ENCODE data around the gene TMEM271. TPM values are rescaled to one million over a fixed set of nuclear protein-coding genes. Genes with fewer than 3 reads are reported as not detected.
"Not testable (repeated sequence)": the region's sequence is repeated elsewhere in the genome, so short reads cannot be mapped to it uniquely, and the experiment has no call there.

TMEM271 gene
- total RNA-seq, 1 donor from 2014 or later: not detected

DNA sequence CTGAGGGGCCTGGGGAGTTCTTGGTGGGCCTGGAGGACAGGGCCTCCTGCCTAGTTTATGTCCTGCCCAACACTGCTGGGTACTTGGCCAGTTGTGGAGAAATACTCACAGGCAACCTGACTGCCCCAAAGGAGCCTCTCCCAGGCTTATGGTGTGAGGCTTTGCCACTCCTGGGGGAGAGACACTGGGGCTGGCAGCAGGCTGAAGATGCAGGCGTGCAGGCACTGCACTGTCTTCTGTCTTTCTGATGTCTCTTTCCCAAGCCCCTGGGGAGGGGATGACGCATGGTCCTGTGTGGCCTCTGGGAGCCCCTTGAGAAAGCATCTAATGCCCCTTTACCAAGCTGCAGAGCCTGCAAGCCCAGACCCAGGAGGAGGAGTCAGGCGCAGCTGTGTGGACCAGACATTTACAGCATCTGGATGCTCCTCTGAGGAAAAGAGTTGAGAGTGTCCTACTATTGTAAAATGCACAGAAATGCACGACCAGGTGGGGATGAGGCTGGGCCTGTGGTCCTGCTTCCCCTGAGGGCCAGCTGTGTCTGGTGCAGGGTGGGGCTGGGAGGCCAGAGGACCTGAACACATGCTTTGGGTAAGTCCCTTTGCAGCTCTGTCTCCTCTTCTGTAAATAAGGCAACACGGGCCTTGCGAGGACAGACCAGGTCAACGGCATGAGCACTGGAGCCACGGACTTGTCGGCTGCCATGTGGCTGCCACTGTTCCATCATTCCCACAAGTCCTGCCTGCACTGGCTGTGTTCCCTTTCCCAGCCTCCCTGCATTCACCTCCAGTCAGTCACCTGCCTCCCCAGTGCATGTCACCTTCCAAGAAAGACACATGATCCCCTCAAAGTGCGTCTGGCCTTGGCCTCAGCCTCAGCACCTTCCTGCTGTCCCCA lies 8.4 kb downstream of the TMEM271 start:
- Histone ChIP-seq H3K27me3 (ENCODE audit: low read depth) (peaks cover 56% of the 10 kb centered on the region), H3K9me3 (replicated peaks) (no peaks in the 10 kb centered on the region), H3K27ac (replicated peaks) (no peak overlapping the region), H3K4me3 (no peak overlapping the region), H3K4me1 (no peaks in the 10 kb centered on the region), H3K36me3 (no peaks in the 10 kb centered on the region)
- no peak for TF ChIP-seq CTCF (IDR thresholded peaks at IDR 0.05; ENCODE audit: borderline replicate concordance)
- intact Hi-C loops (cut with micrococcal nuclease): no loop called here
- no peak for DNase-seq

DNA sequence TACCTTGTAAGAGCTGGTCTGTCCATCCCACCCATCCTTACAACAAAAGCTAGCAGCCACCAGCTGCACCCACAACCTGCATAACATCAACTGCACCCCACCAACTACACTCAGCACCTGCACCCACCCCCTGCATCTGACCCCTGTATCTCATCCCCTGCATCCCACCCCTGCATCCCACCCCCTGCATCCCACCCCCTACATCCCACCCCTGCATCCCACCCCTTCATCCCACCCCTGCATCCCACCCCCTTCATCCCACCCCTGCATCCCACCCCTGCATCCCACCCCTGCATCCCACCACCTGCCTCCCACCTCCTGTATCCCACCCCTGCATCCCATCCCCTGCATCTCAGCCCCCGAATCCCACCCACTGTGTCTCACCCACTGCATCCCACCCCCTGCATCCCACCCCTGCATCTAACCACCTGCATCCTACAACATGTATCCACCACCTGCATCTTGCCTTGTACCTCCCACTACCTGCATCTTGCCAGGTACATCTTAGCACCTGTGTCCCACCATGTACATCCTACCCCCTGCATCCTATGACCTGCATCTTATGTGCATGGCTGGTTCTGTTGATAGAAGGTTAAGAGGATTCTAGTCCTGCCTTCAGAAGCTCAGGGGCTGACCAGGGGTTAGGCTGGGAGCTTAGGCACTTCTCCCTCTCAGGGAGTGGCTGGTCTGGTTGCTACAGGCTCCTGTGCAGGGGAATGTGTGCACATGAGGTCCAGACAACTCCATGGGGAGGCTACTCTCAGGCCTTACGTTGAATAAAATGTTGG lies 9.4 kb downstream of the TMEM271 start:
- Histone ChIP-seq H3K27me3 (ENCODE audit: low read depth) (peaks cover 46% of the 10 kb centered on the region), H3K27ac (replicated peaks) (no peak overlapping the region), H3K4me3 (no peak overlapping the region), H3K36me3 (no peaks in the 10 kb centered on the region), H3K4me1 (no peaks in the 10 kb centered on the region), H3K9me3 (replicated peaks) (no peaks in the 10 kb centered on the region)
- intact Hi-C loops (cut with micrococcal nuclease): no loop called here
- DNase-seq: no peak
- TF ChIP-seq CTCF (IDR thresholded peaks at IDR 0.05; ENCODE audit: borderline replicate concordance): no peak

- peaks cover 46% of the 10 kb centered on the region for H3K27me3 ChIP-seq (ENCODE audit: low read depth)
- no peaks in the 10 kb centered on the region for H3K36me3 ChIP-seq
- TF ChIP-seq CTCF (IDR thresholded peaks at IDR 0.05; ENCODE audit: borderline replicate concordance): no peak
- H3K4me1 ChIP-seq: no peaks in the 10 kb centered on the region
- DNase-seq: no peak
- no peak overlapping the region for H3K27ac ChIP-seq (replicated peaks)
- no peaks in the 10 kb centered on the region for H3K9me3 ChIP-seq (replicated peaks)
- intact Hi-C loops (cut with micrococcal nuclease): no loop called here
- H3K4me3 ChIP-seq: no peak overlapping the region
These were observed 10.1 kb downstream of the TMEM271 start for GRCh38 chr4:566035-566434.

DNA sequence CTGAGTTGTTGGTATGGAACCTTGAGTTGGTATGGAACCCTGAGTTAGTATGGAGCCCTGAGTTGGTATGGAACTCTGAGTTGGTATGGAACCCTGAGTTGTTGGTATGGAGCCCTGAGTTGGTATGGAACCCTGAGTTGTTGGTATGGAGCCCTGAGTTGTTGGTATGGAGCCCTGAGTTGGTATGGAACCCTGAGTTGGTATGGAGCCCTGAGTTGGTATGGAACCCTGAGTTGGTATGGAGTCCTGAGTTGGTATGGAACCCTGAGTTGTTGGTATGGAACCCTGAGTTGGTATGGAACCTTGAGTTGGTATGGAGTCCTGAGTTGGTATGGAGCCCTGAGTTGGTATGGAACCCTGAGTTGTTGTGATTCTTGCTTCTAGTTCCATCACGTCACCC lies 10.5 kb downstream of the TMEM271 start:
- H3K36me3 ChIP-seq; DNase-seq; H3K9me3 ChIP-seq (replicated peaks); H3K27ac ChIP-seq (replicated peaks); H3K4me1 ChIP-seq; H3K4me3 ChIP-seq; intact Hi-C loops (cut with micrococcal nuclease): not testable (repeated sequence)
- H3K27me3 ChIP-seq (ENCODE audit: low read depth): peaks cover 44% of the 10 kb centered on the region

- H3K27ac ChIP-seq (replicated peaks); DNase-seq; intact Hi-C loops (cut with micrococcal nuclease); H3K4me1 ChIP-seq; H3K4me3 ChIP-seq; H3K36me3 ChIP-seq; H3K9me3 ChIP-seq (replicated peaks): not testable (repeated sequence)
- peaks cover 23% of the 10 kb centered on the region for H3K27me3 ChIP-seq (ENCODE audit: low read depth)
These were observed 13.6 kb downstream of the TMEM271 start for GRCh38 chr4:562458-562857.

DNA sequence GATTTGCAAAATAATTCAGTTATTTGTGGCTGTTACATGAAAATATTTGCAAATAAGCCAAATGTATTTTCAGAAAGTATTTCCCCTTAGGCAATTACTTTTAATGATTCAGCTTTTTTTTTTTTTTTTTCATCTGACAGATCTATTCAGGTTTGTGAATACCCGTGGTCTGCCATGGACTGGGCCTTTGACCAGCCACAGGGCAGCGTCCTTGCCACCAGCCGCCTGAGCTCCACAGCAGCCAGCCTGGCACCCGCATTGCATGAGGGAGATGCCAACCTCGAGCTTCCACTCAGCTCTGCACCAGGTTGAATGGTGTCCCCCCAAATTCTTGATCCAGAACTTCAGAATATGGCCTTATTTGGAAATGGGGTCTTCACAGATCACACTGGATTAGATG lies 14.7 kb downstream of the TMEM271 start:
- DNase-seq: no peak
- Histone ChIP-seq H3K27me3 (ENCODE audit: low read depth) (peaks cover 20% of the 10 kb centered on the region), H3K9me3 (replicated peaks) (no peaks in the 10 kb centered on the region), H3K27ac (replicated peaks) (no peak overlapping the region), H3K4me3 (no peak overlapping the region), H3K4me1 (no peaks in the 10 kb centered on the region), H3K36me3 (no peaks in the 10 kb centered on the region)
- no peak for TF ChIP-seq CTCF (IDR thresholded peaks at IDR 0.05; ENCODE audit: borderline replicate concordance)
- intact Hi-C loops (cut with micrococcal nuclease): no loop called here

Measured in left ventricle myocardium inferior (tissue), 1 donor.